Endothelial cell (in vitro differentiated cells): ENCODE measurements around the gene FHOD1. TPM values are rescaled to one million over a fixed set of nuclear protein-coding genes. Genes with fewer than 3 reads are reported as not detected.

Experiments
- DNase-seq: peaks from one replicate; pipeline ENCODE4 v3.0.0; 2021; ENCODE audit warnings: low spot score
- H3K27ac Mint-ChIP-seq: one replicate; pipeline ENCODE4 v1.8.0; 2021; ENCODE audit warnings: mixed read lengths, inconsistent platforms; ENCODE audit not compliant: unreplicated experiment
- H3K27me3 Mint-ChIP-seq: one replicate; pipeline ENCODE4 v1.8.0; 2021; ENCODE audit warnings: mild to moderate bottlenecking, moderate library complexity, mixed read lengths, inconsistent platforms; ENCODE audit not compliant: unreplicated experiment
- H3K36me3 Mint-ChIP-seq: one replicate; pipeline ENCODE4 v1.8.0; 2021; ENCODE audit warnings: mild to moderate bottlenecking, low read depth, mixed read lengths, inconsistent platforms; ENCODE audit not compliant: unreplicated experiment
- H3K4me1 Mint-ChIP-seq: one replicate; pipeline ENCODE4 v1.8.0; 2021; ENCODE audit warnings: mild to moderate bottlenecking, mixed read lengths, inconsistent platforms; ENCODE audit not compliant: unreplicated experiment
- H3K4me3 Mint-ChIP-seq: one replicate; pipeline ENCODE4 v1.8.0; 2021; ENCODE audit warnings: mild to moderate bottlenecking, mixed read lengths, inconsistent platforms; ENCODE audit not compliant: unreplicated experiment
- H3K9me3 Mint-ChIP-seq: one replicate; pipeline ENCODE4 v1.8.0; 2021; ENCODE audit warnings: mixed read lengths, inconsistent platforms; ENCODE audit not compliant: unreplicated experiment
- CTCF ChIP-seq: fragments of 200-600 bp; sonication (generic); IDR thresholded peaks from one replicate; pipeline ENCODE4 v1.5.0; 2021; ENCODE audit warnings: antibody characterized with exemption; ENCODE audit not compliant: unreplicated experiment
- total RNA-seq: library from RNA; stranded (reverse); fragmentation: NEBNext Ultra II Directional; extraction: Animal tissue kit (Norgen Biotek cat#: 25700); gene quantifications from one replicate; pipeline ENCODE4 v1.2.1, GENCODE V29; 2021; ENCODE audit not compliant: unreplicated experiment

The FHOD1 gene
- total RNA-seq, 1 donor from 2014 or later, result 248 TPM

GRCh38 chr16:67238278-67238575 lies 9.1 kb downstream of the FHOD1 start:
- H3K27ac Mint-ChIP-seq, result no peak overlapping the region
- peaks cover 38% of the 10 kb centered on the region for H3K4me1 Mint-ChIP-seq
- no peak for TF ChIP-seq CTCF
- H3K27me3 Mint-ChIP-seq, result peaks cover 13% of the 10 kb centered on the region
- H3K36me3 Mint-ChIP-seq, result peaks cover 47% of the 10 kb centered on the region
- no peak for DNase-seq
- H3K9me3 Mint-ChIP-seq, result no peaks in the 10 kb centered on the region
- H3K4me3 Mint-ChIP-seq, result peak overlapping the region; percentile 76

GRCh38 chr16:67237396-67238277 lies 9.6 kb downstream of the FHOD1 start:
- TF ChIP-seq CTCF, result no peak
- H3K4me1 Mint-ChIP-seq, result peaks cover 34% of the 10 kb centered on the region
- H3K9me3 Mint-ChIP-seq, result no peaks in the 10 kb centered on the region
- peaks cover 12% of the 10 kb centered on the region for H3K27me3 Mint-ChIP-seq
- peak overlapping the region; percentile 42 for H3K4me3 Mint-ChIP-seq
- no peak overlapping the region for H3K27ac Mint-ChIP-seq
- DNase-seq, result no peak
- H3K36me3 Mint-ChIP-seq, result peaks cover 47% of the 10 kb centered on the region

- Mint-ChIP-seq H3K27ac (no peak overlapping the region), H3K4me1 (peaks cover 27% of the 10 kb centered on the region), H3K27me3 (peaks cover 10% of the 10 kb centered on the region), H3K36me3 (peaks cover 47% of the 10 kb centered on the region), H3K9me3 (no peaks in the 10 kb centered on the region), H3K4me3 (peak overlapping the region; percentile 48)
- TF ChIP-seq CTCF, result no peak
- DNase-seq, result peak; percentile 75
These were observed 10.5 kb downstream of the FHOD1 start for GRCh38 chr16:67236563-67237395.

GRCh38 chr16:67235816-67236562 lies 11.3 kb downstream of the FHOD1 start:
- Mint-ChIP-seq H3K9me3 (no peaks in the 10 kb centered on the region), H3K36me3 (peaks cover 48% of the 10 kb centered on the region), H3K27me3 (peaks cover 15% of the 10 kb centered on the region), H3K4me3 (peak overlapping the region; percentile 48), H3K27ac (peak overlapping the region; percentile 59), H3K4me1 (peaks cover 20% of the 10 kb centered on the region)
- no peak for TF ChIP-seq CTCF
- DNase-seq, result no peak
